NCI-H345 treated with DMSO at 0.1 percent for 48 hours (cell line): ENCODE results near the gene ZMYND15.

Source experiments
- DNase-seq: peaks from one replicate; lab custom pipeline; 2025; ENCODE audit not compliant: unreplicated experiment; lab: John Stamatoyannopoulos, UW

The ZMYND15 gene

DNA sequence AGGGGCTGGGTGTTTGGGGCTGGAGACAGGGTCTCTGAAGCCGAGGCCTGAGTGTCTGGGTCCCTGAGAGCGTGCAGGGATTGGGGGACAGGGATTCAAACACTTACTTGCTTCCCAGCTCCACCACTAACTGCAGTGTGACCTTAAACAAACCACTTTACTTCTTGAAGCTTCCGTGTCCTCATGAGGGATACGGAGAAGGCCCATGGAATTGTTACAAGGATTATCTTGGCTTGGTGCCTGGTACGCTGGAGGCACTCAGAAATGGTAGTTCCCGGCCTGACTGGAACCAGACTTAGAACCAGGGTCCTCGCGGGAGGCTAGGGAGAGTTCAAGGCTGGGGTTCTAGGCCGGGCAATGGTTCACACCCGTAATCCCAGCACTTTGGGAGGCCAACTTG, 3.0 kb downstream of the ZMYND15 start:
- DNase-seq = no peak

DNA sequence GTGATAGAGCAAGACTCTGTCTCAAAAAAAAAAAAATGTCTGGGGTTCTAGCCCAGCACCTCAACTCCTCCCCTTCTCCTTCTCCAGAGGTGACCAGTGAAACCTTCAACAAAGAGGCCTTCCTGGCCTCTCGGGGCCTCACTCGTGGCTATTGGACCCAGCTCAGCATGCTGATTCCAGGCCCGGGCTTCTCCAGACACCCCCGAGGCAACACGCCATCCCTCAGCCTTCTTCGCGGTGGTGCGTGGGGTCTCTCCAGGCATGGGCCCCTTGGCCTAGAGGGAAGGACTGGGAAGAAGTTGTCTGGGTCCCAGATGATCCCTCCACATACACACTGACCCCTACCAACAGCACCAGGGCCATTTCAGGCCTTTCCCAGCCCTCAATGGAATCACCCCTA, 3.6 kb downstream of the ZMYND15 start:
- no peak for DNase-seq

DNA sequence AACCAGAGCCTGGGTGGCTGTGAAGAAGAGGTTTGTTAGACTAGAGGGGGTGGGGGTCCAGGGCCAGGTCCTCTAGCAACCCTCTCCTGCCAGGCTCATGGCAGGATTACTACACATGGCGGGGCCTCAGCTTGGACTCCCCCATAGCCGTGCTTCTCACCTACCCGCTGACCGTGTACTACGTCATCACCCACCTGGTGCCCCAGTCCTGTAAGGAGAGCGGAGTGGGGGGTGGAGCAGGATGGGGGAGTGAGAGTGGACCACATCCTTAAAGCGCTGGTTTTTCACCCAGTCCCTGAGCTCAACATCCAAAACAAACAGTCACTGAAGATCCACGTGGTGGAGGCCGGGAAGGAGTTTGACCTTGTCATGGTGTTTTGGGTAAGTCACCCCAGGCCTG, 4.3 kb downstream of the ZMYND15 start:
- no peak for DNase-seq

DNA sequence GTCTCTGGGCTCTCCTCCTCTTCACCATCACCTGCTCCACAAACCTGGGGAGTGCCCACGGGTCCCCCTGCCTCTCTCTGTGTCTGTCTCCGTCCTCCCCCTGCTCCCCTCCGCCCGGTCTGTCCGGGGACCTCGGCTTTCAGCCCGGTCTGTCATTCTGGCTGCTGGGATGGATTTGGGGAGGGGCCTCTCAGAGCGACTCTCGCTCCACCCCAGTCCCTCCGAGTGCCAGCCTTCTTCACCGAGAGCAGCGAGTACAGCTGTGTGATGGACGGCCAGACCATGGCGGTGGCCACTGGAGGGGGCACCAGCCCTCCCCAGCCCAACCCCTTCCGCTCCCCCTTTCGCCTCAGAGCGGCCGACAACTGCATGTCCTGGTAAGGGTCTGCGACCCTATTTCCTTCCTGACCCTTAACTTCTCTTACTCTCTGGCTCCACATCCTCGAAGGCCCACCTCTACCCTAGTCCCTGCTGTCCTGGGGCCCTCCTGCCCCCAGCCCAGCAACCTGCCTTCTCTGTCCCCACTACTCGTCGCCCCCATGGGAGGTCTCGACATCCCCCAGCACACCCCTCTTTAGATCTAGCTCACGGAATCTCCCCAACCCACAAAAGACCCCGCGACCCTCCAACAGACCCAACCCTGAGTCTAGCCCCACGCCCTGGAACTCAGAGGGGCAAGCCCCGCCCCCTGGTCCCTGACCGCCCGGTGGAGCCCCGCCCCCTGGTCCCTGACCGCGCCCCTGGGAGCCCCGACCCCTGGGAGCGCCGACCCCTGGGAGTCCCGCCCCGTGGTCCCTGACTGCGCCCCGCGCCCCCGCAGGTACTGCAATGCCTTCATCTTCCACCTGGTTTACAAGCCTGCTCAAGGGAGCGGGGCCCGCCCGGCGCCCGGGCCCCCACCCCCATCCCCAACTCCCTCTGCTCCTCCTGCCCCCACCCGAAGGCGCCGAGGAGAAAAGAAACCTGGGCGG, 5.7 kb downstream of the ZMYND15 start:
- no peak for DNase-seq

DNA sequence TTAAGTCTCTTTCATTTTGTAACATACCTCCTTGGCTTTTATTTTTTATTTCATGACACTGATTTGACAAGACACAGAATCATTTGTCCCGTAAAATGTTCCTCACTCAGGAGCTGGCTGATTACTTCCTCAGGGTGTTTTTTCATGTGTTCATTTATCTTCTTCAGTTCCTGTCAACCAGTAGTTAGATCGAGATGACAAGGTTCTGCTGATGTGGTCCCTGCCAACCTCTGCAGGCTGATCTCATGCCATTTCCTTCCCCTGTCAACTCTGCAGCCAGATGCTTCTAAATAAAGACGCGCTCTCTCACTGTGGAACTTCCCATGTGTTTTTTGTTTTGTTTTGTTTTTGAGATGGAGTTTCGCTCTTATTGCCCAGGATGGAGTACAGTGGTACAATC, 8.2 kb downstream of the ZMYND15 start:
- no peak for DNase-seq

DNA sequence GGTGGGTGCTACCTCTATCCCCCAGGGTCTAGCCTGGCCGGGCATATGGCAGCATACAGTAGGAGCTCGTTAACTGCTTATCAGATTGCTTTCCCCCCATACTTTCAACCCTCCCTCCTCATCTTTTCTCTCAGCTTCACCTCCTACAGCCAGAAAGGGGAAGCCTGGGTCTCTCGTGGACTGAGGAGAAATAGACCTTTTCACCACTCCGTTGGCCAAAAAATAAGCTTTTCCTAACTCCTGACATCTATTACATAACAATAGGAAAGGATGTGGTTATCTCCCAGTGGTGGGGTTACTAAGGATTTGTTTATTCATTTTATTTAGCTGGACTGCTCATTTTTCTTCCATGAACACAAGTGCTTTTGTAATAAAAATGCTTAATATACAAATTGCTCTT, 9.1 kb downstream of the ZMYND15 start:
- DNase-seq = no peak

DNA sequence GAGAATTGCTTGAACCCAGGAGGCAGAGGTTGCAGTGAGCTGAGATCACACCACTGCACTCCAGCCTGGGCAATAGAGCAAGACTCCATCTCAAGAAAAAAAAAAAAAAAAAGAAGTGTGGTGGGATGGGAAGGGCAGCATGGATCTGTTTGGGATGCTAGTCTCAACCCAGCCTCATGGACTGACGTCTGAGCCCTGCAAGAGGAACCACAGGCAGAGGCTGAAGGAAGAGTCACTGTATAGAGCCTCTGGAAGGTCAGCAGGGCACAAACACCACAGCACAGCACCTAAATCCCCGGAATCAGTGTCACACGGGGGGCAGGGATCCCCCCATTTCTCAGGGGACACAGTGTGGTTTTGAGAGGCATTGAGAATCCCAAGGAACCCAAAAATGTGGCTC, 11.0 kb downstream of the ZMYND15 start:
- DNase-seq = no peak

DNA sequence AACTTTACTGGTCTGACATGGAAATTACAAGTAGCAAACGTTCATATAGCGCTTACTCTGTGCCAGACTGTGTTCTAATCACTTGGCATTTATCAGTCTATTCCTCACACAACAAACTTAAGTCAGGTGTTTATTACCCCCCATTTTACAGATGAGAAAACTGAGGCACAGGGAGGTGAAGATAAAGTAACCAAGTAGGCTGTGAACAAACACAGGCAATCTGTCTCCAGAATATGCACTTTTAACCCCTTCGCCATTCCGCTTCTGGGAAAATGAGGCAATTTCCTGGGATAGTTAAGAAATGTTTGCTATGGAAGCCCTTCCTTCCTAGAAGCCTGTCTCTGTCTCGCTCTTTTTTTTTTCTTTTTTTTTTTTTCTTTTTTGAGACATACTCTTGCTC, 12.3 kb downstream of the ZMYND15 start:
- no peak for DNase-seq

DNA sequence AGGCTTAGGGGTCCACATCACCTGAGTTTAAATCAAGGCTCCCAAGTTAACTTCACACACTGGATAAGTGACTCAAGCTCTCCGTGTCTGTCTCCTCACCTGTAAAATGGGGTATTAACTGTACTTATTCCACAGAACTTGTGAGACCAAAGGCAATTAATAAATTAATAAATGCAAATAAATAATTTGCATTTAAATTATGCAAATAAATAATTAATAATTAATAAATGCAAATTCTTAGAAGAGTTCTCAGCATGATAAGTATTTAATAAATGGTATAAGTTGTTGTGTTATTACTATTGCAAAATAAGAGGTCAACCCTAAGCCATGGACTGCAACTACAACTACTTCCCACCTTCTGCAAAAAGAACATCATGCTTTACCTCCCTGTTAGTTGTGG, 13.8 kb downstream of the ZMYND15 start:
- no peak for DNase-seq

DNA sequence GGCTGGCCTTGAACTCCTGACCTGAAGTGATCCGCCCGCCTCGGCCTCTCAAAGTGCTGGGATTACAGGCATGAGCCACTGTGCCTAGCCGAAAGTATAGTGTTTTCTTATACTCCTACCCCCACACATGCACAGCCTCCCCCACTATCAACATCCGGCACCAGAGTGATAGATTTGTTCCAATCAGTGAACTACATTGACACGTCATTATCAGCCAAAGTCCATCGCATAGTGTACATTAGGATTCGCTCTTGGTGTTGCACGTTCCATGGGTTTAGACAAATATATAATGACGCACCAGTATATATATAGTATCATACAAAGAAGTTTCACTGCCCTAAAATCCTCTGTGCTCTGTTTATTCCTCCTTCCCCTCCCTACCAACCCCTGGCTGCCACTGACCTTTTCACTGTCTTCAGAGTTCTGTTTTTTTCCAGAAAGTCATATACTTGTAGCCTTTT, 20.2 kb downstream of the ZMYND15 start:
- no peak for DNase-seq

DNA sequence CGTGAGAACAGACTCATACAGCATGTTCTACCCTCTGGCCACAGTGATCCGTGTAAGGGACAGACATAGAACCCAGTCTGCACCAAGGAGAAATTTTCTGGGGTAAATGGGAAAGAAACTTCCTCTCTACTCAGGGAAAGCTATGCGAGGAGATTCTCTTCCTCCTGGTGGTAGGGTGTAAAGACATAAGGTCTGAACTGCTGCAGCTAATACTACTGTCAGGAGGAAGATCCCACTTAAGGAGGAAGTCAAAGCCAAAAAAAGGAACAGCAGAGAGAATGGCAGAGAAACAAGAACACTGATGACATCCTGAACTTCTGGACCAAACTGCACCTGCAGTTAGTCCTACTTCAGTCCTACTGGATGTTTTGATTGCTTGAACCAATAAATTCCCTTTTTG, 25.0 kb downstream of the ZMYND15 start:
- no peak for DNase-seq

DNA sequence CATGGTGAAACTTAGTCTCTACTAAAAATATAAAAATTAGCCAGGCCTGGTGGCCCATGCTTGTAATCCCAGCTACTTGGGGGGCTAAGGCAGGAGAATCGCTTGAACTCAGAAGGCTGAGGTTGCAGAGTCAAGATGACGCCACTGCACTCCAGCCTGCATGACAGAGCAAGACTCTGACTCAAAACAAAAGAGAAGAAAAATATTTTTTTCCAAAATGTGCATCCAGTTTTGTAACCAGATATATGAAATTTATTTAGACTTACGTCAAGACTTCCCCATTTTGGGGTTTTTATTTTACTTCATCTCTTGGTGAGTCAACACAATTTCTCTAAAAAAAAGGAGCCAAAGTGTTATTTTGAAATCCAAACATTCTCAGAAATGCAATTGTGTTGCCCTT, 26.6 kb downstream of the ZMYND15 start:
- no peak for DNase-seq

DNA sequence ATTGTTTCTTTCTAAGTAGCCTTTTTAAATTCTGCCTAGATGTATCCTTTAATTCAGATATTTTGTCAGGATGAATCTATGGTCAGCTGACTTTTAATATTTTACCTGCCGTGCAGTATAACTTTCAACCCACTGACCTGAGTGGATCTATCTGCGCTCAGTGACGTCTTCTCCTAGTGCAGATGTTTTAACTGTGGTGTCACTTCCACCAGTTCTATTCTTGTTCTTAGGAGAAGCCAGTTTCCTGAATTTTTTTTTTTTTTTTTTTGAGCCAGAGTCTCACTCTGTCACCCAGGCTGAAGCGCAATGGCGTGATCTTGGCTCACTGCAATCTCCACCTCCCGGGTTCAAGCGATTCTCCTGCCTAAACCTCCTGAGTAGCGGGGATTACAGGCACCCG, 27.1 kb downstream of the ZMYND15 start:
- DNase-seq = no peak

DNA sequence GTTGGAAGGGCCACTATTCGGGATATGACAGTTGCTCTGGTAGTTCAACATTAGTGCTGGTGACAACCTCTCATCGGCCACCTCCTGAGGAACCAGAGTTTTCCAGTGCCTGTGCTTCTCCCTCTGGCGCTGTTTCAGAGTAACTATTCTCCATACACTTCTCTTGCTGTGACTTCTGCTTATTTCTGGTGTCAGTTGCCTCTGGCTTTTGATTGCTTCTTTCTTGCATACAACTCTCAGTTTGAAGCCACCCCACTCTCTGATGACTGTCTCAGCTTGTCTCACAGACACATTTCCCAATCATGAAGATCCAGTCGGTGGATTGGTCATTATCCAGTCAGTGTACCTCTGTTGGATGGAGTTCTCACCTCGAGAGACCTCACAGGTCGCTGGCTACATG, 28.7 kb downstream of the ZMYND15 start:
- DNase-seq = no peak

DNA sequence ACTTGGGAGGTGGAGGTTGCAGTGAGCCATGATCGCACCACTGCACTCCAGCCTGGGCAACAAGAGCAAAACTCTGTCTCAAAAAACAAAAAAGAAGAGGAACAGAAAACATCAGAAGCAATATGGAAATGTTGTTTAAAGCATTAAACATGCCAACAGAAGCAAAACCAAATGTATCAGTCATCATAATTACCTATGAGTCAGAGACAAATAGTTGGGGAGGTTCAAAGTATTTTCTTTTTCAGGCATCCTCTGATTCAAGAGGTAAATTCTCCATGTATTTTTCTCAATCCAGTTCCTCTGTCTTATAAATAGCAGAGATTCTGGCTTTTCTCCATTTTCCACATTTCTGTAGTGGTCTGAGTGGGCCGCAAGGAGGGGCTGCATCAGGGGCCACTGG, 30.0 kb downstream of the ZMYND15 start:
- no peak for DNase-seq

DNA sequence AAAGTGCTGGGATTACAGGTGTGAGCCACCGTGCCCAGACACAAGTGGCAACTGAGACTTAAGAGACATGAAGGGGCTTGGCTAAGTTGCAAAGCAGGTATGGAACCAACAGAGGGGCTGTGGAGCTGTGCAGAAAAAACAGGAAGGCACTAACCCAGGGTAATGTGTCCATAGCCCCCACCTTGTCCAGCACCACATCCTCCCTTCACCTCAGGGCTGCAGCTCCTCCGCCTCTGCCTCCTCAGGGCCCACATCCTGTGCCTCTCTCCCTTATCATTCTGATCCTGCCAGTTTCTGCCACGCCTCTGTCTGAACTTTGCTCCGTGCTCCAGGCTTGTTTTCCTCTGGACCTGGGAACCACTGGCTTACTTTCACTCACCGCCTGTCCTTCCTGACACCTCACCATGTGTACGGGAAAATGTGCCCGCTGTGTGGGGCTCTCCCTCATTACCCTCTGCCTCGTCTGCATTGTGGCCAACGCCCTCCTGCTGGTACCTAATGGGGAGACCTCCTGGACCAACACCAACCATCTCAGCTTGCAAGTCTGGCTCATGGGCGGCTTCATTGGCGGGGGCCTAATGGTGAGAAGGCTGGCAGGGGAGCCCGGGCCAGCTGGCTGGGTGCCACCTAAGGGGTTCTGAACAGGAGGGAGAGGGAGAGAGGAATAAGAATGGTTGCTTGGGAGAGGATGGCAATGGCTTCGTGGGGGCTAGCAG, 32.0 kb downstream of the ZMYND15 start, which contains the start of gene TM4SF5:
TSS of gene TM4SF5 (plus strand) at position 368 of the 716 bp plus-strand sequence. CDS start at position 405, 37 bp downstream.
- no peak for DNase-seq

DNA sequence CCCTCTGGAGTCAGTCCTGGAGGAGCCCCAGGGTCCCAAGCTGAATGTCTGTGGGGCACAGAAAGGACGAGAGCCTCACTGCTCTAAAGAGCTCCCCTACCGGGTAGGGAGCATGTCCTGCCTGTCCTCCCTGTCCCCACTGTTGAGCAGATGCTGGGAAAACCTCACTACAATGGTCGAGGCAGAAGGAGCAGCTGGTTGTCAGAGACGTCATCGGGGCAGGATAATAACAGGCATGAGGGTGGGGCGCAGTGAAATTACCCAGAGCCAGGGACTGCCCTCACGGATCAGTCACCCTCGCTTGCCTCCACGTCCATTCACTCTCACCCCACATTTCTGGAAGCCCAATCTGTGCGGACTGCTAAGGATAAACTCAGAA, 32.6 kb downstream of the ZMYND15 start:
- no peak for DNase-seq

DNA sequence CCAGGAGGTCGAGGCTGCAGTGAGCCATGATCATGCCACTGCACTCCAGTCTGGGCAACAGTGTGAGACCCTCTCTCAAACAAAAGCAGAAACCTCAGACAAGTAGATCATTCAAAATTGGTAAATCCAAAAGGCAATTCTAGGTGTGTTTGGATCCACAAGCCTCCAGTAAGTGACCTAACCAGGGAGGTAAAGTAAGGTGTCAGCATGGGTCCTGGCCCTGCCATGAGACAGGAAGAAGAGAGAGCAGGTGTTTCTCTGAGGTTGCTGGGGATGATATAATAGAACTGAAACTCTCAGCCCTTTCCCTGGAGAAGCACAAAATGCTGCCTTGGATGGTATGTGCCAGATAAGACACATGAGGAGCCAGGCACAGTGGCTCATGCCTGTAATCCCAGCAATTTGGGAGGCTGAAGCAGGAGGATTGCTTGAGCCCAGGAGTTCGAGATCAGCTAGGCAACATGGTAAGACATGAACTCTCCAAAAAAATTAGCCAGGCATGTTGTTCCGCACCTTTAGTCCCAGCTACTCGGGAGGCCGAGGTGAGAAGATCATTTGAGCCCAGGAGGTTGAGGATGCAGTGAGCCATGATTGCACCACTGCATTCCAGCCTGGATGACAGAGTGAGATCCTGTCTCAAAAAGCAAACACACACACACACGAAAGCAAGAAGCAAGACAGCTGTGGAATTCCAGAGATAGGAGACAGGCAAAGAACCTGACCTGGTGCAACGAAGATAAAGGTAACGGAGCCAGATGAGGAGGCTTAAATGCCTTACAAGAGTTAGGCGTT, 38.5 kb downstream of the ZMYND15 start:
- DNase-seq = no peak

DNA sequence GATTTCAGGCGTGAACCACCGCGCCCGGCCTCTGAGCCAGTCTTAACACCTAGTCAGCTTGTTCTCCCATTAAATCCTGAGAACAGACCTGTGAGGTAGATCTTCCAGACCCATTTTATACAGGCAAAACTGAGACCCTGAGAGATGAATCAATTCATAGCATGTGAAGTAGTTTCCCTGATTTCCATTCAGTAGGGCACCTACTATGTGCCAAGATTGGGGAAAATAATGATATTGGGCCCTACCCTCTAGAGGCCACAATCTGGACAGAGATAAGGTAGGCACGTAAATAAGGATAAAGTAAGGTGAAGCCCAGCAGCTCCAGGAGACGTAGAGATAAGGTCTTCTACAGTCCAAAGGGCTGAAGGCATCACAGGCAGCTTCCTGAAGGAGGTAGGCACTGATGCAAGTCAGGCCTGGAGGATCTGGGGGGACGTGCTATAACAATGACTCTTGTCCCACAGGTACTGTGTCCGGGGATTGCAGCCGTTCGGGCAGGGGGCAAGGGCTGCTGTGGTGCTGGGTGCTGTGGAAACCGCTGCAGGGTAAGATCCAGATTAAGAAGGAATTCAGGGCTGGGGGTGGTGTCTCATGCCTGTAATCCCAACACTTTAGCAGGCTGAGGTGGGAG, 40.8 kb downstream of the ZMYND15 start:
- no peak for DNase-seq

DNA sequence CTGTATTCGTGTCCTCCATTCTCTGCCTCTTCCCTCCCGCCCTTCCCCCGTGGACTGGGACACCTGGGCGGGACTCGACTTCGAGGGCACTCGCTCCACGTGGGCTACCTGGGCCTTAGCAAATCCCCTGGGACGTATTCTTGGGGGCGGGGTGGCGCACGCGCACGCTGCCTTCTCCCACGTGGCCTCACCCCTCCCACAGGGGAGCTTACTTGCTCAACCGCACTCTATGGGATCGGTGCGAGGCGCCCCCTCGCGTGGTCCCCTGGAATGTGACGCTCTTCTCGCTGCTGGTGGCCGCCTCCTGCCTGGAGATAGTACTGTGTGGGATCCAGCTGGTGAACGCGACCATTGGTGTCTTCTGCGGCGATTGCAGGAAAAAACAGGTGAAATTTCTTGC, 43.0 kb downstream of the ZMYND15 start:
- no peak for DNase-seq
